ENCODE results near the gene HAGH. TPM values are rescaled to one million over a fixed set of nuclear protein-coding genes. Genes with fewer than 3 reads are reported as not detected.

The HAGH gene
- total and polyA plus RNA-seq, 9 of the 15 experiments (the other 6 are each of a cell fraction or from before 2014, with no cell fraction given) = 0.46 to 35.1 (median 16.8) TPM

DNA sequence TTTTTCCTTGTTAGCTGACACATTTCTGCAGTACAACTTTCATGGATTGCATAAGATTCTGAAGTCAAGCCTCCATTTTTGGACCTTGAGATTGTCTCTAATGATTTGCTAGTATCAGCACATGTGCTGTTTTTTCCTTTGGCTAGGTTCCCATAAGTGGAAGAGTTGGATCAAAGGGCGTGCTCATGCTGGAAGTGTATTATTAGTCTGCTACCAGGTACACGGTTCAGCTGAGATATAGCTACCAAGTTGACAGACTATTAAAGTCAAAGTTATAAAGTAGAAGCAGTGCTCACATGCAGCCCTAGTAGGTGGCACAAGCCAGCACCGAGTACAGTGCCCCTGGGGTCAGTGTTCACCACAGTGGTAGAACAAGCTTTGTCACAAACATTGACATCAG is 3.6 kb upstream of the HAGH start:
- Histone ChIP-seq H3K4me2 (ENCODE audit: insufficient read depth, low read length) (peak overlapping the region; percentile 6; the same call in 1 of the 2 replicates), H3K79me2 (ENCODE audit: control insufficient read depth, insufficient read depth, low read length) (peaks cover 21% of the 10 kb centered on the region), H3K27me3 (ENCODE audit: control insufficient read depth in 2 of 2, insufficient read depth in 2 of 2, low read length in 2 of 2) (no peaks in the 10 kb centered on the region), H2AFZ (ENCODE audit: low read depth, low read length) (no peak overlapping the region), H3K36me3 (ENCODE audit: control insufficient read depth, insufficient read depth, low read length) (peaks cover 13% of the 10 kb centered on the region; the same call in 2 of the 3 replicates), H3K9me1 (ENCODE audit: control insufficient read depth, insufficient read depth, low read length) (no peaks in the 10 kb centered on the region), H3K4me3 (no peak overlapping the region), H4K20me1 (replicated peaks; ENCODE audit: control insufficient read depth, insufficient read depth, low read length) (peaks cover 9% of the 10 kb centered on the region), H3K9me3 (replicated peaks; ENCODE audit: control insufficient read depth, insufficient read depth, low read depth, low read length) (no peaks in the 10 kb centered on the region), H3K9ac (ENCODE audit: insufficient read depth in 1 of 2, low read depth in 2 of 2, low read length in 2 of 2) (no peak overlapping the region), H3K27ac (ENCODE audit: extremely low read depth, low read depth, low read length) (no peak overlapping the region), H3K4me1 (replicated peaks in 1 of 2; ENCODE audit: control insufficient read depth in 2 of 2, insufficient read depth in 2 of 2, low read length in 2 of 2) (peaks cover 31 to 42% of the 10 kb centered on the region in 2 experiments)
- FAIRE-seq (no peak), DNase-seq (ENCODE audit: extremely low read depth in 1 of 4, low spot score in 3 of 4) (no peak), ATAC-seq (no peak)
- CTCF ChIA-PET (ENCODE audit: low intra/inter-chr PET ratio) = no interaction called here
- no TSS peak for BruUV-seq (replicated peaks)
- TF ChIP-seq SOX6 (IDR thresholded peaks at IDR 0.05) (no peak), STAG1 (CRISPR knock-in tag; IDR thresholded peaks at IDR 0.05; ENCODE audit: borderline replicate concordance) (no peak), ZFPM2 (CRISPR knock-in tag; IDR thresholded peaks at IDR 0.05) (no peak), HCFC1 (IDR thresholded peaks at IDR 0.05; ENCODE audit: low read depth, low read length) (no peak)
- TF ChIP-seq, protein P1, sequence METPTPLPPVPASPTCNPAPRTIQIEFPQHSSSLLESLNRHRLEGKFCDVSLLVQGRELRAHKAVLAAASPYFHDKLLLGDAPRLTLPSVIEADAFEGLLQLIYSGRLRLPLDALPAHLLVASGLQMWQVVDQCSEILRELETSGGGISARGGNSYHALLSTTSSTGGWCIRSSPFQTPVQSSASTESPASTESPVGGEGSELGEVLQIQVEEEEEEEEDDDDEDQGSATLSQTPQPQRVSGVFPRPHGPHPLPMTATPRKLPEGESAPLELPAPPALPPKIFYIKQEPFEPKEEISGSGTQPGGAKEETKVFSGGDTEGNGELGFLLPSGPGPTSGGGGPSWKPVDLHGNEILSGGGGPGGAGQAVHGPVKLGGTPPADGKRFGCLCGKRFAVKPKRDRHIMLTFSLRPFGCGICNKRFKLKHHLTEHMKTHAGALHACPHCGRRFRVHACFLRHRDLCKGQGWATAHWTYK (CRISPR knock-in tag; IDR thresholded peaks at IDR 0.05) = no peak
- POLR2A ChIA-PET = interaction anchor here (1.0 kb wide), 1 partner anchor 8 kb away, joined by 3 read pairs; no protein-coding TSS in a partner anchor
- intact Hi-C loops (cut with micrococcal nuclease) = no loop called here
- in situ Hi-C loops (cut with MboI) = no loop called here
- 63% methylated on average over 3 of the region's 3 CpGs for WGBS (ENCODE audit: insufficient coverage, low coverage, missing lambda C conversion rate)

All from K562 (cell line).